ENCODE measurements around the gene DOK5.
"Not testable (repeated sequence)": the region's sequence is repeated elsewhere in the genome, so short reads cannot be mapped to it uniquely, and the experiment has no call there.

The DOK5 gene

GRCh38 chr20:54475334-54476168, at the start of gene DOK5:
DOK5 (plus strand) TSS chr20:54475593; CDS start chr20:54475947, 354 bp downstream.
- DNase-seq (ENCODE audit: low read depth): no peak

- DNase-seq (ENCODE audit: low read depth): no peak
These were observed 46.0 kb upstream of the DOK5 start for GRCh38 chr20:54429364-54429763.

GRCh38 chr20:54431156-54431944, 44.0 kb upstream of the DOK5 start:
- no peak for DNase-seq (ENCODE audit: low read depth)

GRCh38 chr20:54432966-54433365, 42.4 kb upstream of the DOK5 start:
- no peak for DNase-seq (ENCODE audit: low read depth)

- no peak for DNase-seq (ENCODE audit: low read depth)
These were observed 41.8 kb upstream of the DOK5 start for GRCh38 chr20:54433636-54434035.

GRCh38 chr20:54434196-54434595, 41.2 kb upstream of the DOK5 start:
- no peak for DNase-seq (ENCODE audit: low read depth)

- no peak for DNase-seq (ENCODE audit: low read depth)
These were observed 40.4 kb upstream of the DOK5 start for GRCh38 chr20:54435015-54435414.

- not testable (repeated sequence) for DNase-seq (ENCODE audit: low read depth)
These were observed 39.0 kb upstream of the DOK5 start for GRCh38 chr20:54436410-54436809.

- DNase-seq (ENCODE audit: low read depth): no peak
These were observed 37.2 kb upstream of the DOK5 start for GRCh38 chr20:54438166-54438565.

- no peak for DNase-seq (ENCODE audit: low read depth)
These were observed 25.2 kb upstream of the DOK5 start for GRCh38 chr20:54450207-54450606.

GRCh38 chr20:54451171-54451570, 24.2 kb upstream of the DOK5 start:
- no peak for DNase-seq (ENCODE audit: low read depth)

GRCh38 chr20:54452277-54452676, 23.1 kb upstream of the DOK5 start:
- DNase-seq (ENCODE audit: low read depth): no peak

GRCh38 chr20:54454982-54455381, 20.4 kb upstream of the DOK5 start:
- DNase-seq (ENCODE audit: low read depth): no peak

- DNase-seq (ENCODE audit: low read depth): no peak
These were observed 19.0 kb upstream of the DOK5 start for GRCh38 chr20:54456423-54456822.

- DNase-seq (ENCODE audit: low read depth): no peak
These were observed 18.4 kb upstream of the DOK5 start for GRCh38 chr20:54456961-54457360.

GRCh38 chr20:54458219-54458618, 17.2 kb upstream of the DOK5 start:
- no peak for DNase-seq (ENCODE audit: low read depth)

GRCh38 chr20:54459279-54459678, 16.1 kb upstream of the DOK5 start:
- no peak for DNase-seq (ENCODE audit: low read depth)

- DNase-seq (ENCODE audit: low read depth): no peak
These were observed 11.4 kb upstream of the DOK5 start for GRCh38 chr20:54464003-54464402.

- DNase-seq (ENCODE audit: low read depth): no peak
These were observed 9.3 kb upstream of the DOK5 start for GRCh38 chr20:54466127-54466526.

- no peak for DNase-seq (ENCODE audit: low read depth)
These were observed 7.8 kb upstream of the DOK5 start for GRCh38 chr20:54467622-54468021.

GRCh38 chr20:54468082-54468481, 7.3 kb upstream of the DOK5 start:
- DNase-seq (ENCODE audit: low read depth): no peak

- DNase-seq (ENCODE audit: low read depth): no peak
These were observed 6.1 kb upstream of the DOK5 start for GRCh38 chr20:54469293-54469692.

- DNase-seq (ENCODE audit: low read depth): no peak
These were observed 5.4 kb upstream of the DOK5 start for GRCh38 chr20:54469952-54470351.

Data from stimulated activated CD4-positive, alpha-beta T cell treated with anti-CD3 and anti-CD28 coated beads, Interleukin-2, amount 100 ng/mL, for 4 hours (primary cell).